Stimulated activated CD4-positive, alpha-beta T cell treated with anti-CD3 and anti-CD28 coated beads, Interleukin-4, amount 100 ng/mL, for 4 hours (primary cell): ENCODE results near the gene OR8D2.
"Not testable (repeated sequence)": the region's sequence is repeated elsewhere in the genome, so short reads cannot be mapped to it uniquely, and the experiment has no call there.

ENCODE experiments used
- DNase-seq, 2 experiments: peaks; one replicate each; pipeline ENCODE4 v3.0.0-alpha.2; 2020

OR8D2 gene

GRCh38 chr11:124285610-124286344 lies 34.2 kb downstream of the OR8D2 start:
- DNase-seq = no peak

GRCh38 chr11:124278261-124278660 lies 41.7 kb downstream of the OR8D2 start:
- no peak for DNase-seq

GRCh38 chr11:124277804-124278203 lies 42.2 kb downstream of the OR8D2 start:
- no peak for DNase-seq

- DNase-seq = no peak
These were observed 42.8 kb downstream of the OR8D2 start for GRCh38 chr11:124277207-124277606.

GRCh38 chr11:124276081-124276480 lies 43.9 kb downstream of the OR8D2 start:
- no peak for DNase-seq

- no peak for DNase-seq
These were observed 46.0 kb downstream of the OR8D2 start for GRCh38 chr11:124274000-124274399.

- DNase-seq = not testable (repeated sequence)
These were observed 49.1 kb downstream of the OR8D2 start for GRCh38 chr11:124270886-124271285.
